Globus pallidus (tissue), 1 donor: ENCODE data around the gene OR1I1.
A peak's percentile ranks its signal among the peaks of the same experiment; 100 is the strongest.

ENCODE experiments used
- DNase-seq: peaks from one replicate; pipeline ENCODE4 v3.0.0-alpha.2; 2015; ENCODE audit warnings: low spot score

Gene OR1I1

DNA sequence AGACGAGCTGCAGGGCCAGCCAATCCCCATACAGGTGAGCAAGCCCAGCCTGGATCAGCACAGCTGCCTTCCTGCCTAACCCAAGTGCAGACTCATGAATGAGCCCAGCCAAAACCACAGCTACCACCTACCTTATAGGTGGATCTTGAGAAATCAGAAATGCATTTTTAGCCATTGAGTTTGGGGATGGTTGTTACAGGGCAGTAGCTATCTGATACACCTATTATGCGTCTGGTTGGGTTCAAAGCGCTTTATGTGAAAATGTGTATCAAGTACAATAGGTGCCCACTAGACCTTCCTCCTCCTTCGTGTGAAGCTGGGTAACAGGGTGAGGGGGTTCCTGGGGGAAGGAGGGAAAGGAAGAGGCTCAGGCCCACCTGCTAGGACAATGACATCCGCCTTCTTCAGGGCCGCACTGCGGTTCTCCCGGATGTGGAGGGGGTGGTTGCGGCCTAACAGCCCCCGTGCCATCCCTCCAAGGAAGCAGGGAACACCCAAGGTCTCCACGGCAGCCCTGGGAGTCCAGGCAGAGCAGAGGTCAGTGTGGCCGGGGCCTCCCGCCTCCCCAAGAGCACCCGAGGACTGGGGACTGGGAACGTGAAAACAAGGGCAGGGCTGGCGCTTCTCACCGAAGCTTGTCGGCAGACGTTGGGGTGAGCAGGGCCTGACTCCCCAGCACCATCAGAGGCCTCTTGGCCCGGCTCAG is 36.9 kb downstream of the OR1I1 start:
- no peak for DNase-seq

DNA sequence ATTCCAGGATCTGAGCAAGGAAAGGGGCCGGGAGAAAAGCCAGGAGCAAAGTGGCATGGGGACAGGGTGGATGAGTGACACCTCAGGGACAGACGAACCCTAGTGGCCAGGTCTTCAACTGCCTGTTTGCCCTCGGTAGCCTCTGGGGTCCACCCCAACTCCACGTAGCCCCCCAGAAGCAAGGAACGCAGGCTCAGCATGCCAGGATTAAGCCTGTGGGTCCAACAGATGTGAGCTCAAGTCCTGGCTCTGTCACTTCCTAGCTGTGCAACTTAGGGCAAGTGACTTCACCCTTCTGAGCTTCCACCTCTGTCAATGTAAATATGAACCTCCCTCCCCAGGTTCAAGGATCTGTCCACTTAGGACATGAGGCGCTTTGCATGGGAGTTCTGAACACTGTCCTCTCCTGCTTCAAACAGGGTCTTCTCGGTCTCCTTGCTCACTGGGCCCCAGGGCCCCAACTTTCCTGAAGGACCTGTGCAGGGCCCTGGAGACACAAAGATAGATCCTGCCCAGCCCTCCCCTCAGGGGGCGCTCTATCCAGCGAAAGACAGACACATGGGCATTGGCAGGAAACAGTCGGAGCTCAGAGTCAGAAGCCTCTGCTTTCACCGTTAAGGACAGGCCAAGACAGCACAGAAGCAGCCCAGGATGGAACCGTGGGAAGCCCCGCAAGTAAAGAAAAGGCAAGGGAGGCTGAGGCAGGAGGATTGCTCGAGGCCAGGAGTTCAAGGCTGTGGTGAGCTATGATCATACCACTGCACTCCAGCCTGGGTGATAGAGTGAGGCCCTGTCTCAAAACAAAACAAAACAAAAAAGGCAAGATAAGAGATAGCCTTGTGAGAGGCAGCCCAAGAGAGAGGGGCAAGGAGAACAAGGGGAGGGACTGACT is 38.4 kb downstream of the OR1I1 start:
- no peak for DNase-seq

DNA sequence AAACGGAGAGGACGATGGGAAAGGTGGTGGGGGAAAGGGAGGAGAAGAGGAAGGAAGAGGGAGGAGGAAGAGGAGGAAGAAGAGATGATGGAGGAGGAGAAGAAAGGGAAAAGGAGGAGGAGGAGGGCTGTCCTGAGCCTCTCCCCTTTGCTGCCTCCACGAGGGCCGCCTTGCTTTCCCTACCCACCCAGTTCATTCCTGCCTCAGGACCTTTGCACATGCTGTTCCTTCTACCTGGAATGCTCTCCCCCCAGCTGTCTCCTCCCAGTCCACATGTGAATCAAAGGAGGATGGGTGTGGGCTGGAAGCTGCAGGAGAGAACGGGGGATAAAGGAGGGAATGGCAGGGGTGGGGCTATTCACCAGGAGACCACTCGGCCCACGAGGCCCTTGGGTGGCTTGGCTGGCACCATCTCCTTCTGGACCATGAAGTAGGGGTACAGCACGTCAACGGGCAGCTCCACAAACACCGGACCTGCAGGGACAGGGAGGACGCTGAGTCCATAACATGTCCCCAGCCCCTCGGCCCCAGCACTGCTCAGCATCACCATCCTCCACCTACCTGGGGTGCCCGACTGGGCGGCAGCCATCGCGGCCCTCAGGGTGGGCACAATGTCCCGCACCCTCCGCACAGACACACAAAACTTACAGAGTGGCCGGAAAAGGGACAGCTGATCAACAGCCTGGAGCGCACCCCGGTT is 40.5 kb downstream of the OR1I1 start:
- no peak for DNase-seq

DNA sequence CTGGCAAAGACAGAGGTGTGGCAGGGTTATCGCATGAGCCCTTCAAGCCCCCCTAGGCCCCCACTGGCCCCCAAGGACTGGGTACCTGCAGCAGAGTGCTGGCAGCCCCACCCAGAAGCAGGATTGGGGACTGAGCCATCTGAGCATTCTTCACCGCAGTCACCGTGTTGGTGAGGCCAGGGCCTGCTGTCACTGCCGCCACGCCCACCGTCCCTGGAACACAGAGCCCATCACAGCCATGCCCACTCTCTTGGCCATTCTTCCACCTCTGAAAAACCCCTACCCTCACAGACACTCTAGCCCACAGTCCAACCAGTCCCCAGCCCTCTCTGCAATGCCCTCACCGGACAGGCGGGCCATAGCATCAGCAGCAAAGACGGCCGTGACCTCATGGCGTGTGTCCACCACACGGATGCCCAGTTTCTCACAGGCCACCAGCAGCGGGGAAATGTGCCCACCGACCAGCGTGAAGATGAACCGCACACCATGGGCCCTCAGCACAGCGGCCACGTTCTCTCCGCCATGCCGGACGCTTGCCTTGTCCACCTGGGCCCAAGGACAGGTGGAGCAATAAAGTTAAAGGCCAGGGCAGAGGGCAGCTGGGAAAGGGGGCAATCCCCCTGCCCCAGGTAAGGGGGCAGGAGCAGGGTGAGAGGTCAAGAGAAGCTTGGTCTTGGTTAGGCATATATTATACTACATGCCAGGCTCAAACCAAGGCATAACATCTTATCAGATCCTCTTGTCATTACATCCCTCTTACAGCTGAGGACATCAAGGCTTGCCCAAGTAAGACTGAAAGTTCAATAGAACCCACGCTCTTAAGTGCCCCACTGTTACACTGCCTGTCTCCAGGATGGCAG is 41.2 kb downstream of the OR1I1 start:
- no peak for DNase-seq

DNA sequence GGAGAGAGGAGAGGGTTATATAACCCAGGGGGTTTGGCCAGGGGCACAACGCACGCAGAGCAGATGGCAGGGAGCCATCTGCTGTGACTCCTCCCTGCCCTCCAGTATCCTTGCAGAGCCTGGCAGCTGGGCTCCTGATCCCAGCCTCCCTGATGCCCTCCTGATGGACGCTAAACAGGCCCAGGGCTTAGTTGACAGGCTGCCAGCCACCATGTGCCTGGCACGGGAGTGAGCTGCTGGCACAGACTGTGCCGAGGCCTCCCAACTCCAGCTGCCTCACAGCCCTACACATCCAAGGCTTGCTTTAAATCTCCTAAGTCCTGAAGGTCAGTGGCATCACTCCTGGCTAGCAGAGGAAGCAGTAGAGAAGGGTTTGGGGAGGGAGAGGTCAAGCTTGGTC is 41.9 kb downstream of the OR1I1 start:
- DNase-seq: peak; percentile 77

DNA sequence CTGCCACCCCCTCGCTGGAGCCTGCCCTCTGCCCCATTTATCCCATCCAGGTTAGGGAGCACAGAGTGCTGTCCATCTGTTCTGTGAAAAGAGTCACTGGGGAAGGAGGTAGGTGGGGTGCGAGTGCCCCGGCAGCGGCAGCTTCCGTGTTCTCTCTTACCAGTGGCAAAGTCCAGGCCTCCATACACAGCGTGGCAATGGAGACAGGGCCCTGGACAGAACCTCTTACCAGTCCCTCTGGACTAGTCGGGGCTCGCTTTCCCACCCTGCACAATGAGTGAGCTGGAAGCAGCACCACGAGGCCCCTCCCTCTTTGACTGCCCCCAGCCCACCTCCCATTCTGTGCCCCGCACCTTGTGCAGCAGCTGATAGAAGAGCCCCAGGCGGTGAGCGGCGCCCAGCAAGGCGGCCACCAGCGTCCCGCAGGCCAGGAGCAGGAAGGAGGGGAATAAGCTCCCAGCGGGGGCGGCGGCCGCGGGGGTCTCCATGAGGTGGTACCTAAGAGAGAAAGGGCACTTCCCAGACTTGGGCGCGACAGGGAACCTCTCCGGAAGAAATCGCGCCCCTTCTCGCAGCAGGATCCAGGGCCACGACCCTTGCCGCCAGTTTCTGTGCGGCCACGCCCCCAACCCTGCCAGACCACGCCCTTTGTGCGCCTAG is 42.7 kb downstream of the OR1I1 start:
- DNase-seq: peak; percentile 24

DNA sequence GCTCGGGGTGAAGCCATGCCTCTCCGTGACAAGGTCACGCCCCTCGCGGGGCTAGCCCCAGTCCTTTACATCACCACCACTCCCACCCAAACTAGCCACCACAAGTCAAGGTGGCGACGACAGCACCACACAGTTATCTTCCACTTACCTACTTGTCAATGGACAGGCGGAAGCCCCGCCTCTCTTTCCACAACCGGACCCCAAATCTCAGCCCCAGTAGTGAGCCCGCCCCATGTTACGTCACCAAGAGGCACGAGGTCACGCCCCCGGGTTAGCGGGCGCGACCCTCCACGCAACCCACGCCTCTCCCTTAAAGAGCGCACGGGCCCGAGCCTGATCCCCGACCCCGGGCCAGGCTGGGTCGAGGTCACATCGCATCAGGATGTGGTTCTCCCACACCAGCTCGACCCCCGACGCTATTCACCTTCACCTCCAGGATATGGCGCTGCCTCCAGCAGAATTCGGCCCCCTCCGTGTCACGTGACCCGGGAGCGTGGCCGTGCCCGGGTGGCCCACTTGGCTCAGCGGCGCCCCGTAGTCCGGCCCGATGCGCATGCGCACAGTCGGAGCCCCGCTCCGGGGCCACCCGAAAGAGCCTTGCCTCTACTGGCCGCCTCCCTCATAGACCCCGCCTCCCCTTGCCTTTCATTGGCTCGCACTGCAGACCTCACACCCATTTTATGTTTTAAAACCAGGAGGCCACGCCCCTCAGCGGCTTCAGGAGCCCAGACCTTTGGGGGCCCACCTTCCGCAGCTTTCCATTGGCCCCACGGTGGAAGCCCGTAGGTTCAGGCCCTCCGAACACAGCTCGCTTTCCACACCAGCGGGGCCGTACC is 43.4 kb downstream of the OR1I1 start:
- peak; percentile 96 for DNase-seq

DNA sequence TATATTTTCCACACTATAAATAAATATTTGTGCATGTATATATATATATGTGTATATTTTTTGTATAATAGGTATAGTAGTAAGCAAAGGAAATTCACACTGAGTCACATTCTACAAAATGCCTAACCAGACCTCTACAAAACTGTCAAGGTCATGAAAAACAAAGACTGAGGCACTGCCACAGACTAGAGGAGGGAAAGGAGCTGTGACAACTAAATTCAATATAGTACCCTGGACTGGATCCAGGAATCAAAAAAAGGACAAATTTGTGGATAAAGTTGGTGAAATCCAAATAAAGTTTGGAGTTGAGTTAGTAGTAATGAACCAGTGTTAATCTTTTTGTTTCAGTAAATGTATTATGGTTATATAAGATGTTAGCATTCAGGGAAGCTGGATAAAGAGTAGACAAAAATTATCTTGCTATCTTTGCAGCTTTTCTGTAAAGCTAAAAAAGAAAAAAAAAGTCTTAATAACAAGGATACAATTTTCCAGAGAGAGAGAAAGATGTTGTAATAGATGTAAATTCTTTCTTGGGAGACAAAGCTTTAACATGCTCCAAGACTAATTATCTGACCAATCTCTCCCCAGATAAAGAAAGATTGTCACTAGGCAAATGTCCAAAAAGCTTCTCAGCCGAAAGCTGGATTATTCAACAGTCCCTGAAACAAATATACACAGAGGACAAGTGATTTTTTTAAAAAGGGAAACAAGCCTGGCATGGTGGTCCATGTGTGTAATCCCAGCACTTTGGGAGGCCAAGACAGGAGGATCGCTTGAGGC is 44.3 kb downstream of the OR1I1 start:
- no peak for DNase-seq

DNA sequence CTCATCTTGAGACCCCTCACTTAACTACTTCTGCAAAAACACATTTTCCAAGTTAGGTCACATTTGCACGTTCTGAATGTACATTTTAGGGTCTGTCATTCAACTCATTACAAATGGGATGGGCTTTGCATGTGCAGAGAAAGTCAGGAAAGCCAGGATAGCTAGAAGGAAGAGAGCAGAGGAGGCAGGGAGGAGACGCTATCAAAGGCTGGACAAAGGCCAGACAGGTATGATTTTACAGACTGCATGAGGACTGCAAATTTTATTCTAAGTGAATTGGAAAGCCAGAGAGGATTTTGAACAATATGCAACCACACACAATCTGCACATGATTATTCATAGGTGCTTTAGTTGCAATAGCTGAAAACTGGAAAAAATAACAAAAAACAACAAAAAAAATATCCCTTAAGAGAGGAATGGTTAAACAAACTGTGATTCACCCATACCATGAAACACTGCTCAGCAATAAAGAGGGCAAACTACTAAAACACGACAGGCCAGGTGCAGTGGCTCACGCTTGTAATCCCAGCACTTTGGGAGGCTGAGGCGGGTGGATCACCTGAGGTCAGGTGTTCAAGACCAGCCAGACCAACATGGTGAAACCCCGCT is 46.3 kb downstream of the OR1I1 start:
- no peak for DNase-seq

DNA sequence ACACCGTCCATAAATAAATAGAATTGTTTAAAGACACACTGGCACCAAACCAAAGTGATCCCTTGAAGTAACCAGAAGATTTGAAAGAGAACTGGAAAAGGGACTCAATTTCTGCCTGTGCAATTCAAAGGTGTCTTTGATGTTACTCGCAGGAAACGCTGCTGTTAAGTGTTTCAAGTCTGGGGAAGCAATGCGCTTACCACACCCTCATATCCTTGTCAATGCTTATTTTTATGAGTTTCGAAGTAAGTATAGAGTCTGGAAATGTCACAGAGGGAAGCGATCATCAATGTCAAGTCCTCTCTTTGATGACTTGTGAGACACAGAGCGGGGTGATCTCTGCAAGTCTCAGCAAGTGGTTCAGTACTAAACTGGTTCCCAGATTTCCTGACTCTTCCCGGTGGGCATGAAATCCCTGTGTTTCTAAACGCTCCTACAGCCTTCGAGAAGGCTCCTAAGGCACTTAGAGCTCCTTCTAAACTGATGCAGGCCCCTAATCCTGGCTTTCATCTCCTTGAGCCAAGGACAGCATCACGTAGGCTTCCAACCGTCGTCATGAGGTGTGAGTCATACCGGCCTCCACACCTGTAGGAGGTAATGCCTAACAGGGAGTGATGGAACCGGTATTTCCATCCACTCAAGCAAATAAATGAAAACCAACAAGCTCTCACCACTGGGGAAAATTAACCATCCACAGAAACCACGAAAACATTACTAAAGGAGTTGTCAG is 48.0 kb downstream of the OR1I1 start:
- no peak for DNase-seq

DNA sequence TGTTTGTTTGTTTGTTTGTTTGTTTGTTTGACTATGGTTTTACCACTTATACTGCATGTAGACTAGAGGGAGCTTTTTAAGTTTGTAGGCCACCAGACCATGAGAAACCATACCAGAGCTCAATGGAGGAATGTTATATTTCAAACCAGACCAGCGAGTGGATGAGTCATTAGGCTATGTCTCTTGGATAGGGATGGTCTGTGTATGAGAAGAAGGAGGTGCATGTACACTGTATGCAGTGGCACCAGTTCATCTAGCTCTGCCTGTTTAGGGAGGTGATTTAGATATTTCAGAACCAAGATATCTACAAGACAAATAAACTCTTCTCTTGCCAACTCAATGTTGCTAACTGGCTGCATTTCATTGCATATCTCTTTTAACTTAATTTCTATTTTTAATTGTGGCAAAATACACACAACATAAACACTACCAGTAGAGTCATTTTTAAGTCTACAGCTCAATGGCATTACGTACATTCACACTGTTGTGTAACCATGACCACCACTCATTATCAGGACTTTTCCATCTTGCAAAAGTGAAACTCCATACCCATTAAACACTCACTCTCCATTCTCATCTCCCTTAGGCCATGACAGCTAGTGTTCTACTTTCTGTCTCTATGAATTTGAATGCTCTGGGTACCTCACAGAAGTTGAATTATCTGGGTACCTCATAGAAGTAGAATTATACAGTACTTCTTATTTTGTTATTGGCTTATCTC is 54.4 kb downstream of the OR1I1 start:
- DNase-seq: no peak

DNA sequence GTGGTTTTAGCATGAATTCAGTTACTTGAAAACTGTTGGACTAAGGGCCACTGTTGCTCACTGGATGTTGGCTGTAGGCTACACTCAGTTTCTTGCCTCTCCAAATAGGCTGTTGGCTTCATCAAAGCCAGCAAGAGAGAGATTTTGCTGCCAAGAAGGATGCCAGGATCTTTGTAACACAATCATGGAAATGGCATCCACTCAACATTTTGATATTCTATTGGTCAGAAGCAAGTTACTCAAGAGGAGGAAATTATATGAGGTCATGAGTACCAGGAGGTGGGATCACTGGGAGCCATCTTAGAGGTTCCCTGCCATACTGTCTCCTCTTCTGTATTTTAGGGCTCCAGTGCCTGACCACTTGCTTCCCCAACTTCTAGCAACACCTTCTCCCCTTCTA is 55.8 kb downstream of the OR1I1 start:
- no peak for DNase-seq

DNA sequence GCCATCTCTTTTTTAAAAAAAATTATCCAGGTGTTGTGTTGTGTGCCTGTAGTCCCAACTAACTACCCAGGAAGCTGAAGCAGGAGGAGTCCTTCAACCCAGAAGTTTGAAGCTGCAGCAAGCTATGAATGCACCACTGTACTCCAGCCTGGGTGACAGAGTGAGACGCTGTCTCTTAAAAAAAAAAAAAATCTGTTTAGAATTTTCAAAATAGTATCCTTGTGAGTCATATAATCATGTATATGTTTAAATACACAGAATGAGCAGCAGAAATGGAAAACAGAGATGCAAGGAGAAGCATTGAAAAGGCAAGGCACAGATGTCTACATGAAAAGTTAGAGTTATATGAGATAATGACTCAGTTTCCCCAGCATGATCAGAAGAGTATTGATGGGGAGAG is 56.4 kb downstream of the OR1I1 start:
- DNase-seq: no peak

DNA sequence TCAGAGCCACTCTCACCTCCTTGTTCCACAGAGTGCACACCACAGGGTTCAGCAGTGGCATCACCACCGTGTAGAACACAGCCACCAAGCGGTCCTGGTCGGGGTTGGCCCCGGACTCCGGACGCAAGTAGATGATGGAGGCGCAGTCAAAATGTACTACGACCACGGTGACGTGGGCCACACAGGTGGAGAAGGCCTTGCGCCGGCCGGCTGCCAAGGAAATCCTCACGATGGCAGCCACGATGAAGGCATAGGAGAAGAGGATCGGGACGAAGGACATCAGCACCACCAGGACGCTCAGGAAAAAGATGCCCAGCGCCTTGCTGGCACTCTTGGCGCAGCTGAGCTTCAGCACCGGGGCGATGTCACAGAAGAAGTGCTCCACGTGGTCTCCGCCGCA is 59.1 kb downstream of the OR1I1 start:
- no peak for DNase-seq

DNA sequence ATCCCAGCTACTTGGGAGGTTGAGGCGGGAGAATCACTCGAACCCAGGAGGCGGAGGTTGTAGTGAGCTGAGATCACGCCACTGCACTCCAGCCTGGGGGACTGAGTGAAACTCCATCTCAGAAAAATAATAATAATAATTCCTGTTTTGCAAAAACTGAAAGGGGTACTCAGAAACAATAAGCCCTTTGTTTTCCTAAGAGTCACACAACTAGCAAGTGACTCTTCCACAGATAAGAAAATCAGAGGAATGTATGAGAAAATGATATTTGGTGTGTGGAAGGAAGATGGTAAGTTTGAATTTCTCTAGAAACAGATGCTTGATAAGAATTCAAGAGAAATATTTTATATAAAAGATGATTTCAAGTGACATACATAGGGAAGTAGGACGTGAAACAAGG is 60.3 kb downstream of the OR1I1 start:
- DNase-seq: no peak
